ENCODE results near the gene MARCHF3.

MARCHF3 gene

DNA sequence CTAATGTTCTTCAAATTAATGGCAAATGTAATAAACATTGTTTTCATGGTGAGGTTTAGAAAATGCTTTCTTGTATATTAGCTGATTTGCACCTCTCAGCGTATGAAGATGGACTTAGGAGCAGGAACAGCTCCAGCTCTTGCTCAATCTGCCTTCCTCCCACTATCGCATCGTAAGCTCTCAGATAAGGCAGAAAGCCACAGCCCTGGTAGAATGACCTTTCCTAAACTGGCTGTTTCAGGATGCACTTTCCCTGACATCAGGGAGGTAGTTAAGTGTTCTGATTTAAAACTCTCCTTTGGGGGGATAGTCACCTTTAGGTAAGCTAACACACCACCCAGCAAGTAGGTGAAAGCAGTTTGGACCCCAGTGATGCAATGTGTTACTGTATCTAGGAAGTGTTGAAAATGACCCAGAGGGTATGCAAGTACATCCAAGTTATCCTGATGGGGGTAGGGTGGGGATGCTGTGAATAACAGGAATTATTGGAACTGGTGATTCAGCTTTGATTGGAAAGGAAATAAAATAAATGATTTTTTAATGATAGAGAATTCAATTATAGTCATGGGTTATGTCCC is 181.2 kb downstream of the MARCHF3 start (continued):
- TF ChIP-seq ZFP30 (CRISPR knock-in tag; IDR thresholded peaks at IDR 0.05) (no peak), ARNTL (CRISPR knock-in tag; IDR thresholded peaks at IDR 0.05; ENCODE audit: borderline replicate concordance, low read depth) (no peak), ZC3H10 (CRISPR knock-in tag; IDR thresholded peaks at IDR 0.05) (no peak), SNAI2 (CRISPR knock-in tag; IDR thresholded peaks at IDR 0.05) (no peak), OSR1 (CRISPR knock-in tag; IDR thresholded peaks at IDR 0.05) (no peak), ZFP3 (CRISPR knock-in tag; IDR thresholded peaks at IDR 0.05) (no peak), ZNF70 (CRISPR knock-in tag; IDR thresholded peaks at IDR 0.05) (no peak), ZNF565 (CRISPR knock-in tag; conservative IDR thresholded peaks at IDR 0.05; ENCODE audit: low read depth) (no peak)
- TF ChIP-seq, protein P1, sequence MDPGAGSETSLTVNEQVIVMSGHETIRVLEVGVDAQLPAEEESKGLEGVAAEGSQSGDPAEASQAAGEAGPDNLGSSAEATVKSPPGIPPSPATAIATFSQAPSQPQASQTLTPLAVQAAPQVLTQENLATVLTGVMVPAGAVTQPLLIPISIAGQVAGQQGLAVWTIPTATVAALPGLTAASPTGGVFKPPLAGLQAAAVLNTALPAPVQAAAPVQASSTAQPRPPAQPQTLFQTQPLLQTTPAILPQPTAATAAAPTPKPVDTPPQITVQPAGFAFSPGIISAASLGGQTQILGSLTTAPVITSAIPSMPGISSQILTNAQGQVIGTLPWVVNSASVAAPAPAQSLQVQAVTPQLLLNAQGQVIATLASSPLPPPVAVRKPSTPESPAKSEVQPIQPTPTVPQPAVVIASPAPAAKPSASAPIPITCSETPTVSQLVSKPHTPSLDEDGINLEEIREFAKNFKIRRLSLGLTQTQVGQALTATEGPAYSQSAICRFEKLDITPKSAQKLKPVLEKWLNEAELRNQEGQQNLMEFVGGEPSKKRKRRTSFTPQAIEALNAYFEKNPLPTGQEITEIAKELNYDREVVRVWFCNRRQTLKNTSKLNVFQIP (CRISPR knock-in tag; IDR thresholded peaks at IDR 0.05; ENCODE audit: borderline replicate concordance, low read depth): no peak

DNA sequence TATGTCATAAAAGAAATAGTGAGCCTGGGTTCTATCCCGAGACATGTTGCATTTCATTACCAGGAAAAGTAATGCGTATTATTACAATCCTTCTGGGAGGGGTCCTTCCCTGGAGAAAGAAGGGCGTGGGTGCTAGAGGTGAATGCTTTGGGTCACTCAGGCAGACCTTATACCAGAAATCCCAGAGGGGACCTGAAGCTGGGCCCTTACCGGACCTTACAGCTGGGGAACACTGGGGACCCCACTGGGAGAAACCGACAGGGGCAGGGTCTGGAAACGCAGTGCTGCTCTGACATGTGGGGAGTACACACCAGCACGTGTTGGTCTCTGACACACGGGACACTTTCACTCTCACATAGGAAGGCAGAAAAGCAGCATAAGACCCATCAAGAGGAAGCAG is 182.1 kb downstream of the MARCHF3 start:
- TF ChIP-seq ZNF8 (CRISPR knock-in tag; IDR thresholded peaks at IDR 0.05) (no peak), ZNF565 (CRISPR knock-in tag; conservative IDR thresholded peaks at IDR 0.05; ENCODE audit: low read depth) (no peak), TCF4 (CRISPR knock-in tag; IDR thresholded peaks at IDR 0.05; ENCODE audit: borderline replicate concordance) (no peak), ZFP30 (CRISPR knock-in tag; IDR thresholded peaks at IDR 0.05) (no peak)
- TF ChIP-seq, protein P2, sequence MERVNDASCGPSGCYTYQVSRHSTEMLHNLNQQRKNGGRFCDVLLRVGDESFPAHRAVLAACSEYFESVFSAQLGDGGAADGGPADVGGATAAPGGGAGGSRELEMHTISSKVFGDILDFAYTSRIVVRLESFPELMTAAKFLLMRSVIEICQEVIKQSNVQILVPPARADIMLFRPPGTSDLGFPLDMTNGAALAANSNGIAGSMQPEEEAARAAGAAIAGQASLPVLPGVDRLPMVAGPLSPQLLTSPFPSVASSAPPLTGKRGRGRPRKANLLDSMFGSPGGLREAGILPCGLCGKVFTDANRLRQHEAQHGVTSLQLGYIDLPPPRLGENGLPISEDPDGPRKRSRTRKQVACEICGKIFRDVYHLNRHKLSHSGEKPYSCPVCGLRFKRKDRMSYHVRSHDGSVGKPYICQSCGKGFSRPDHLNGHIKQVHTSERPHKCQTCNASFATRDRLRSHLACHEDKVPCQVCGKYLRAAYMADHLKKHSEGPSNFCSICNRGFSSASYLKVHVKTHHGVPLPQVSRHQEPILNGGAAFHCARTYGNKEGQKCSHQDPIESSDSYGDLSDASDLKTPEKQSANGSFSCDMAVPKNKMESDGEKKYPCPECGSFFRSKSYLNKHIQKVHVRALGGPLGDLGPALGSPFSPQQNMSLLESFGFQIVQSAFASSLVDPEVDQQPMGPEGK (CRISPR knock-in tag; IDR thresholded peaks at IDR 0.05; ENCODE audit: borderline replicate concordance): no peak
- no peak for ATAC-seq

GRCh38 chr5:126847826-126848251 is 182.5 kb downstream of the MARCHF3 start:
- TF ChIP-seq ZNF8 (CRISPR knock-in tag; IDR thresholded peaks at IDR 0.05): no peak
- no peak for TF ChIP-seq ZC3H10 (CRISPR knock-in tag; IDR thresholded peaks at IDR 0.05)
- no peak for TF ChIP-seq CSDC2 (CRISPR knock-in tag; IDR thresholded peaks at IDR 0.05)
- TF ChIP-seq ZFP30 (CRISPR knock-in tag; IDR thresholded peaks at IDR 0.05): no peak
- TF ChIP-seq ZNF565 (CRISPR knock-in tag; conservative IDR thresholded peaks at IDR 0.05; ENCODE audit: low read depth): no peak
- no peak for TF ChIP-seq PPARA (CRISPR knock-in tag; IDR thresholded peaks at IDR 0.05; ENCODE audit: borderline replicate concordance)
- TF ChIP-seq CSRNP3 (CRISPR knock-in tag; IDR thresholded peaks at IDR 0.05): no peak
- TF ChIP-seq ESRRG (CRISPR knock-in tag; IDR thresholded peaks at IDR 0.05): no peak
- TF ChIP-seq RARB (CRISPR knock-in tag; IDR thresholded peaks at IDR 0.05): no peak
- TF ChIP-seq TSHZ2 (CRISPR knock-in tag; IDR thresholded peaks at IDR 0.05): no peak
- TF ChIP-seq ISL1 (CRISPR knock-in tag; IDR thresholded peaks at IDR 0.05): no peak
- TF ChIP-seq BACH2 (CRISPR knock-in tag; IDR thresholded peaks at IDR 0.05; ENCODE audit: borderline replicate concordance): no peak
- no peak; the same call in 2 of the 3 replicates for ATAC-seq

DNA sequence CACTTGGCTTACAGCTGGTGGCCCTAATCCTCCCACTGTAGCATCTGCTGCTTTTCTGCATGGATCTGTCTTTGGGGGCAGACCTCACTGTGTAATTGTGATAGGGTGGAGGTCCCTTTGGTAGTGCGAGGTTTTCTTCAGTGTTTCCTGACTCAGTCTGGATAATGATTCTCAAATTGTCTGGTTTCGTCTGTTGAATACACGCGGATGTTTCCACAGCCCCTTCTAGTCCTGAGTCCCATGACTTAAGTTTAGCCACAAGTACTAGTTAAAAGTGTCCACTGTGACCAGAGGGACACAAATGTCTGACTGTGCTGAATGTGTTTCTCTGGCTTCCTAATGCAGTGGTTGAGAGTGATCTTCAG is 182.9 kb downstream of the MARCHF3 start:
- TF ChIP-seq ESRRG (CRISPR knock-in tag; IDR thresholded peaks at IDR 0.05) (no peak), OSR1 (CRISPR knock-in tag; IDR thresholded peaks at IDR 0.05) (no peak)
- no peak; the same call in 2 of the 3 replicates for ATAC-seq
